ENCODE results near the gene RNF220.
A peak's percentile ranks its signal among the peaks of the same experiment; 100 is the strongest.

Gene RNF220

DNA sequence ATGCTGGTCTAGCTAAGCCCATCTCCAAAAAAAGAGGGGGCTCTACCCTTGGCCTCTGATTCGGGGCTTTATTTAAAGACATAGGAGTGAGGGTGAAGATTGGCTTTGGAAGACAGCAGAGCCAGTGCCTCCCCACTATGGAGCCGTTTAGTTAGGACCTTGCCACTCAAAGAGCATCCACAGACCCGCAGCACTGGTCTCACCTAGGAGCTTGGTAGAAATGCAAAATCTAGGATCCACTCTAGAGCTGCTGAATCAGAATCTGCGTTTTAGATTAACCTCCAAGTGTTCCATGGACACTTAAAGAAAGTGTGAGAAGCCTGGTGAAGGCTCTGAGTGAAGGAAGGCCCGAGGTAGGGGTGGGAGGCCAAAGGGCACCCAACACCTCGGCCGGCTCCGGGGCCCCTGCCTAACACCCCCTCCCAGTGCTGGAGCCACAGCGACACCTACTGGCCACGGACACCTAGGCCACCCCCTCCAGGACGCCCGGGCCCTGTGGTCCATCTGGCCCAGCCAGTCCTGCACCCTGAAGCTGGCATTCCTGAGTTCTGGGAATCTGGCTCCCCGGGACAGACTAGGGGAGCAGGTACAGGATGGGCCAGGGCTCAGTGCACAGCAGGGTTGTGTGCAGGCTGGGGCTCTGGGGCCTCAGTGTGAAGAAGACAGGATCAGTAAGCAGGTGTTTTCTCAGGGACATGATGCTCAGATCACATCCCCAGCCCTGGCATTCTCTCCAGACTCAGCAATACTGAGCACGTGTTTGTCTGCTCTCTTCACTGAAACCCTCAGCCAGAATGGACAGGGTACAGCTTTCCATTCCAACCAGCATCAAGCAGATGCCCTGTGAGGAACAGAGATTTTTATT, 190.0 kb downstream of the RNF220 start:
- DNase-seq (ENCODE audit: low read depth) = no peak

DNA sequence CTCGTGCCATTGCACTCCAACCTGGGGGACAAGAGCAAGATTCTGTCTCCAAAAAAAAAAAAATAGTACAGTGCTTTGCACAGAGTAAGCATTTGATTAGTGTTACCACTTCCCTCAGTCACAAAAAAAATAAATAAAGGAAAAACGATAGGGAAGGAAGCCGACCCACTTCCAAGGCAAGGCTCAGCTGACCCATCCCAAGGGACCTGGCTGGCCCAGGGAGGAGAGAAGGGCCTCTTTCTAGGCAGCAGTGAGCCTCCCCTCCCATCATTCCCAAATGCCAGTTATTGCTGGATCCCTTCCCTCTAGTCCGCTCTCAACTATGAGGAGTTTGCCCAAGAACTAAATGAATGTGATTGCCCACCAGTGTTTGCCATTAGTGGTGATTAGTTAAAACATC, 191.5 kb downstream of the RNF220 start:
- DNase-seq (ENCODE audit: low read depth) = no peak

More for the DNA sequence above, 190.0 kb downstream of the RNF220 start:
- H3K4me3 ChIP-seq (ENCODE audit: low read depth, low read length) = no peak overlapping the region

DNA sequence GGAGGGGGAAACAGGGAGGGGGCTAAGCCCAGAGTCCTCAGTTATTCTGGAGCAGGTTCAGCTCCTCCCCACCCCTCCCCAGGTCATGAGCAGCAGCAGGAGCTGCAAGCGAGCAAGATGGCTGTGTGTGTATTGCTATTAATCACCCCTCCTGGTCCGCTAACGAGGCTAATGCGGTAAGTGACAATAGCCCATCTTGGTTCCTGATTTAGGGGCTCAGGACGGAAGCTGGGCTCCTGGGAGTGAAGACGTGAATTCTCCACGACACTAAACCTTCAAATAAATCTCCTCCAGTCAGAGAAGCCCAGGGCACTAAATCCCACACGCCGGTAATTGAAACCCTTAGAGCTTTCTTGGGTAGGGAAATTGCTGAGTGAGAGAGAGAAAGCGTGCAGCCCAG, 193.1 kb downstream of the RNF220 start:
- no peak for DNase-seq (ENCODE audit: low read depth)
- no peak overlapping the region for H3K4me3 ChIP-seq (ENCODE audit: low read depth, low read length)

More for the DNA sequence above, 191.5 kb downstream of the RNF220 start:
- no peak overlapping the region for H3K4me3 ChIP-seq (ENCODE audit: low read depth, low read length)

DNA sequence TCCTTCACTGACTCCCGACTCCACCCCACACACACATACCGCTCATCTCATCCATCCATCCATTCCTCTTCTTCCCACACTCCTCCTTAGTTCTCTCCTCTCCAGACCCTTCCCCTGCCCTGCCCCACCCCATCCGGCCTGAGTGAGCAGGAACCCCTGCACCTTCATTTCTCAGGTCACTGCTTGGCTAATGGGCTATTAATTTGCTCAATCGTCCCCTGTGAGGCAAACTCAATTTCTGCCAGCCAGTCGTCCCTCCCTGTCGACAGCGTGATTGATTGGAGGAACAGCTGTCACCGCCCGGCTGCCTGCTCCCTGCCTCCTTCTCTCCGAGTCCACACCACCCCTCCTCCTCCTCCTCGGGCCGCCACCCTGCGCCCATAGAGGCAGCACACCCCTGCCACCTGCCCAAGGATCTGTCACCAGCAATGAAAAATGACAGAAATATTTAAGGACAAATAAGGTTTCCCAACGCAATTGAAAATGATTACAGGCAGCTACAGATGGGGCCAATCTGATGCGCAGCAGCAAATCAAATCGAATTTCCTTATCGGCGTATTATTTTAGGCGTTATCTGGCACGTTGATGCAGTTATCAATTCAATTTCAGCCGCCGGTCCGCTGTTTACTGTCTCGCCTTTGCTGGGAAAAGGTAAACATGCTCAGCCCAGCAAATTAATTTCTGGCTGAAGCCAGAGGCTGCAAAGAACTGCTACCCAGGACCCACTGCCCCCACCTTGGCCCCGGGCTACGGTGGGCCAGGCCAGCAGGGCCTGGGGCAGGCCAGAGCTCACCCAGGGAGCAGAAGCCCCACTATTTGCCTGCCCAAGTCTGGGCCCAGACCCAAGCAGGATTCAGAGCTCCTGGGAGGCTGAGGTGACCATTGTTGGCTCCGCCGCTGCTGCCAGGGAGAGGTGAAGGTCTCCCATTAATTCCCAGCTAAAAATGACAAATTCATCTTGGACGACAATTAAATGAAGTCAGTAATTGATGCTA, 197.9 kb downstream of the RNF220 start:
- no peak for DNase-seq (ENCODE audit: low read depth)
- H3K4me3 ChIP-seq (ENCODE audit: low read depth, low read length) = no peak overlapping the region

DNA sequence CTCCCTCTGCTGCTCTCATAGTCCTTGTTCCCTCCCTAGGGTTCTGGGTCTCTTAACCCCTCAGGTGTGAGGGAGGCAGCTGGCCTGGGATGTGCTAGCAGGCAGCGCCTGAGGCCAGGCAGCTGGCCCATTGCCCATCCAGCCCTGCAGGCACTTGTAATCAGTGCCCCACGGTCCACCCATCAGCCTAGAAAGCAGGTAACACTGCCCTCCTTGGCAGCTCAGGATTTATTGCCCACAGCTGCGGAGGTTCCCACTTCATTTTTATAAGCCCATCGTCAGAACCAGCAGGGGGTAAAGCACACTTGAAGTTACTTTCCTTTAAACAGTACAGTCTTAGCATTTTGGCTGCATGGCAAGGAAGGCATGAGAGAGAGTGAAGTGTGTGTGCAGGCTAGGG, 198.7 kb downstream of the RNF220 start:
- no peak for DNase-seq (ENCODE audit: low read depth)

DNA sequence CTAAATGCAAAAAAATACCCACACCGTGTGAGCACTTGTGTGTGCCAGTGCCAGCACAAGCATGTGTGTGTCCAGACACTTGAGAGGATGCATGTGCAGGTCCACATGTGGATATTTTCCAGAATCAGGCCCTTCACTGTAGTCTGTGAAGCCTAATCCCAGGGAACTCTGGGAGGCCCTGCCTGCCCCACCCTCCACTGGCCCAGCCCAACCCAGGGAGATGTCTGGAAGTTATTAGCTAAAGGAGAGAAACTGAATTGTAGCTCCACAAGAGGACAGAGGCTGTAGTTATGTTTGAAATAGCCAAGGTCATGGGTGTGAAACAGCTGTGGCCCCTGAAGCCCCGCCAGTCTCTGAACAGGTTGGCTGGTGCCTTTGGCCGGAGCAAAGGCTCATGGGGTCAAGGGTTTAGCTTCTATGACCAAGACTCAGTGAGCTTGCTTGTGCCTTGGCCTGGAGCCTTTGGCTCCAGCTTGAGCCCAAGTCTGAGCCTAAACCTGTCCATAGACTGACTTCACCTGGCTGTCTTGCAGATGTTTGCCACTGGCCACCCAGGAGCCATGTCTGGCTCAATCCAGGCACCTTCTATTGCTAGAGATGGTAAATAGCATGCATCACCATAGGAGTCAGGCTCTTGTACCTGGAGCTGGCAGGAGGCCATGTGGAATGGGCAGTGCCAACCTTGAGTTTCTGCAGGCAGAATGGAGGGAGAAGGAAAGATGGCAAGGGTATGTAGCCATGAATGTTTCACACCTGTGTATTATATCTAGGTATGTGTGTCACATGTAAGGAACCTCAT, 199.3 kb downstream of the RNF220 start:
- DNase-seq (ENCODE audit: low read depth) = no peak
- H3K4me3 ChIP-seq (ENCODE audit: low read depth, low read length) = no peak overlapping the region

More for the DNA sequence above, 198.7 kb downstream of the RNF220 start:
- no peak overlapping the region for H3K4me3 ChIP-seq (ENCODE audit: low read depth, low read length)

DNA sequence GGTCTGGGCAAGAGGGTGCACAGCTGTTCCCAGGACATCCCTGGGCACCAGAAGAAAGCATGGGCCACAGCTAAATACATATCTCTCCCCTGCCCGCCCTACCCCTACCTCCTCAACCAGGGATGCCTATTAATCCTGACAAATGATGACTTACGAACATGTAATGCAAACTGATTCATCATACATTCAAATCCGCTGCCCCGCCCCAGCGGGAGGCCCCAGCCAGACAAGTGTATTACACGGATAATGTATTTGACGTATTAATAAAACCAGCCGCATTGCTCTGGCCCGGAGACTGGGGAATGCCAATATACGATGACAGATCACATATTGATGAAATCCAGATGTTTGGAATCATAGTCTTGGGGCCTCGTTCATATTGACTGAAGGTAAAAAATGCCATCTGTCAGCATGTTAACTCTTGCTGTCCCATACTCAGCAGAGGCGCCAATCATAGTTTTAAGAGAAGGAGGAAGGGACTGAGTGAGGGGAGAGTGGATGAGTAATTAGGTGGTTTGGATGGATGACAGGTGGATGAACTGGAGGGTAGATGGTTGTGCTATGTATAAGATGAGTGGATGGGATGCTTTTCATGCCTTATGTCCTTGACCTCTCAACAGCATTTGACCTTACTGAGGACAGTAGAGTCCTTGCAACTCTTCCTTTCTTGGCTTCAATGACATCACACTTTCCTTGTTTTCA, 201.0 kb downstream of the RNF220 start:
- no peak overlapping the region for H3K4me3 ChIP-seq (ENCODE audit: low read depth, low read length)
- DNase-seq (ENCODE audit: low read depth) = no peak

DNA sequence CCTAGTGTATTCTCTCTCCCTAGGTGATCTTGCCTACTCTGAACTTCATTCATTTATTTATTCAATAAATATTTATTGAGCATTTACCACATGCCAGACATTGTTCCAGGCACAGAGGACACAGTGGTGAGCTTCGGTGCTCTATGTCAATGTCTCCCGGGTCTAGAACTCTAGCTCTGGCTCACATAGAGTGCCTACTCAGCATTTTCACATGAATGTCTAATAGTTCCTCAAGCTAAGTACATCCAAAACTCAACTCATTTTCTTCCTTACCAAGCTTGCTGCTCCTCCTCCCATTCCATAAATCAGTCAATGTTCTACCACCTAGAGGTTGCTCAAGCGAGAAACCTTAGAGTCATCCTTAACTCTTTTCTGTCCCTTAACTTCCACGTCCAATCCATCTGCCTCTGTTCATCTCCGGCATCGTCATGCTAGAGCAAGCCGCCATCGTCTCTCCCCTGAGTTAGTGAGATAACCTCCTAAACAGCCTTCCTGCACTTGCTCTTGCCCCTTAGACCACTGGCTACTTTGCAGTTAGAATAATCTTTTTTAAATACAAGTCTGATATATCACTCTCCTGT, 201.7 kb downstream of the RNF220 start:
- DNase-seq (ENCODE audit: low read depth) = no peak
- no peak overlapping the region for H3K4me3 ChIP-seq (ENCODE audit: low read depth, low read length)

DNA sequence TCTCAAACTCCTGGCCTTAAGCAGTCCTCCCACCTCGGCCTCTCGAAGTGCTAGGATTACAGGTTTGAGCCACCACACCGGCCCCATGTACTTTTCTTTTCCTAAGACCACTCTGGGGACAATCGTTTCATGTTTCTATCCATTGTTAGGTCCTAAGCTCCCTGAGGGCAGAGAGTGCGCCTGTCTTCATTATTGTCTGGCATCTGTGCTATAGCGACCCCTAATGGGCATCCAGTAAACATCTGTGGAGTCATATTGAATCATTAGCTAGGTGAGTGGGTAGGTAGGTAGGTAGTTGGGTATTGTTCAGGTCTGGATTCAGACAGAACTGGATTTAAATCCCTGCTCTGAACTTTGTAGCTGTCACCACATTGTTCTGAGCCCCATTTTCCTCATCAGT, 203.1 kb downstream of the RNF220 start:
- no peak for DNase-seq (ENCODE audit: low read depth)
- no peak overlapping the region for H3K4me3 ChIP-seq (ENCODE audit: low read depth, low read length)

DNA sequence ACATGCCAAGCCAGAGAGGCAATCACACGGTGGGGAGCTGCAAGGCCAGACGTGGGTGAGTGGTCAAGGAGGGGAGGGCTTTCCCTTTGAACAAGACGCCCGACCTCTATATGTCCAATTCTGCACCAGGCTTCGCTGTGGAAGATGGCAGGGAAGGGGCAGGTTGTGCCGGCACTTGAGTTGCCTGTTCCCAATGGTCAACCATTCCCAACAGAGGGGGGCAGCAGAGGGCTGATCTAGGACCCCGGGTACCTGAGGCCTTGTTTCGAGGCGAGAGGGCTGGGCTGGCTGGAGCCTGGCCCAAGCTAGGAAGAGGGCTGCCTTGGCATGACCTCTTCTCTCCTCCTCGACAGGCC, 204.3 kb downstream of the RNF220 start:
- H3K4me3 ChIP-seq (ENCODE audit: low read depth, low read length) = no peak overlapping the region
- DNase-seq (ENCODE audit: low read depth) = no peak

DNA sequence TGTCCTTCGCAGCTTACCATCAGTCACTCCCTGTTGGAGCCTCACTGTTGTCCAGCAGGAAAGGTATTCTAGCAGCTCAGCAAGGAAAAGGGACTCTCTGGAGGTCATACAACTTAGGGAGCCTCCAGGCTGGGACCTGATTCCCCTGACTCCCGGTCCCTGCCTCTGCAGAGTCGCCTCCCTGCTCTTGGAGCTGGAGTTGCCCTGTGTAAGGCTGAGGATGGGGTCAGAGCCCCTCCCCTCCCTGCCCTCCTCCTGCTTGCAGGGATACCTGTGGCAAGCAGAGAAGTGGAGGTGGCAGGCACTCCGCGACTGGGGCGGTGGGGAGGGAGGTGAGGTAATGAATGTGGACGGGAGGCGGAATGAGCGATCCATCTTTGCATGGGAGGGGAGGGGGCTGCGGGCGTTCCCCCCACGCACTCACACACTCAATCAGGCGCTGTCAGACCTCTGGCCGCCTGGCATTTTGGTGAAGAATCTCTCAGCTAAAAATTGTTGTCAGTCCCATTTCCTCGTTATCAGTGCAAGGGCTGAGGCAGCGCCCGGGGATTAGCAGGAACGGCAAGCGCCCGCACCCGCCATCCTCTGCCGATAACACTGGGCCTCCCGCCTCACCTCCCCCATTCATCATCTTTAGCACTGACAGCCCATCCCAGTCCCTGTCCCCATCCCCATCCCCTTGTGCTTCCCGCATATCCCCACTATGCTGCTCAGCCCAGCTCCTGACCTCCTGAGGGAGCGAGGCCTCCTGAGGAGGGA, 204.9 kb downstream of the RNF220 start:
- H3K4me3 ChIP-seq (ENCODE audit: low read depth, low read length) = no peak overlapping the region
- no peak for DNase-seq (ENCODE audit: low read depth)

DNA sequence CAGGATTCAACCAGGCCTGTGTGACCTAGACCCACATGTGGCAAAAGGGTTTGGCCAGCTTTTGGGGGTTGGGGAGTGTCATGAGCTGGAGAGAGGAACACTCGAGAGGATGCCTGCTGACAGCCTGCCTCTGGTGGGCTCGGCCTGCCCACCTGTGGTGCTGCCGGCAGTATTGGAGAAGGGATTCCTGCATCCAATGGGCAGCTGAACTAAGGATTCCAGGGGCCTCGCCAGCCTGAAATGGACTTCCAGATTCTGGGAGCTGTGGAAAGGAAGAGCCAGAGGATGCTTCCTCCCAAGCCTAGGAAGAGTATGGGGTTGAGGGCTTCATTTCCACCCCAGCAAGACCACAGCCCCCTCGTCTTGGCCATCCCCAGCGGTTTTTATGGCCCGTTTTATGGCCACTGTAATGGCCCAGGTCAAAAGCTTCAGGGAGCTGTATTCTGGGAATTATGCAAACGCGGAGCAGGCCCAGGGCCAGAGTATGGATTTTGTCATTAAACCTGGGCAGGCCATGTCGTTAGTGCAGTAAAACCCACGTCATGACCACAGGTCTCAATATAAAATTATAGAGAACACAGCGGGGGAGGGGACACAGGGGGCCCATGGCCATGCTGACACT, 205.6 kb downstream of the RNF220 start:
- DNase-seq (ENCODE audit: low read depth) = no peak
- H3K4me3 ChIP-seq (ENCODE audit: low read depth, low read length) = no peak overlapping the region

DNA sequence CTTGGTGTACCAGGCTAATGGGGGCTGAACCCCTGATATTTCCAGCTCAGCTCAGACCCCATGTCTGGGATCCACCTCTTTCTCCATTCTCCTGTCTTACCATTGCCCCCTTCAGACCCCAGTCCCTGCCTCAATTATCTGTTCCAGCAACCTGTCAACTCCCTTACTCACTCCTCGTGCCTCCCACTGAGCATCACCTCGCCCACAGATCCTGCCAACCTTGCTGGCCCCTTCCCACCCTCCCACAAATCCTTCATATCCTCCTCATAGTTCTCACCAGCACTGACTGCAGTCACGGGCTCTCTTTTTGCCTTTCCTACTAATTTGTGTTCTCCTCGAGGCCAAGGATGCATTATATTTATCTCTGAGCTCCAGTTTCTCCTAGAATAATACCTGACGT, 206.4 kb downstream of the RNF220 start:
- H3K4me3 ChIP-seq (ENCODE audit: low read depth, low read length) = no peak overlapping the region
- DNase-seq (ENCODE audit: low read depth) = no peak

DNA sequence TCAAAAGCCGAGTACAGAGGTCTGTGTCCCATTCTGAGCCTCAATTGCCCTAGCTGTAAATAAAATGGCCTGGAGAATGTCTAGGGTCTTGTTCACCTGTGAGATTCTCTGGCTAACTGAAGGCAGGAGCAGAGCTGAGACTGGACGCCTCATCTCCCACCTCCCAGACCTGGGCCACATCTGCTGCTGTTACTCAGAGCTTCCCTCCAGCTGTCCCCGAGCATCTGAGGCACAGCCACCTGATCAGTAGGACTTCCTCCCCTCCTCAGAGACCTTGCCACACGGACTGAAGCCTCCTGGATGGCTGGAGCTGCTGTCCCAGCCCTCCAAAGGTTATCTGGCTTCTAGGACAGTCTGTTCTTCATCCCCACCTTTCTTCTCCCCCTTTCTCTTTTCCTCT, 206.8 kb downstream of the RNF220 start:
- H3K4me3 ChIP-seq (ENCODE audit: low read depth, low read length) = no peak overlapping the region

DNA sequence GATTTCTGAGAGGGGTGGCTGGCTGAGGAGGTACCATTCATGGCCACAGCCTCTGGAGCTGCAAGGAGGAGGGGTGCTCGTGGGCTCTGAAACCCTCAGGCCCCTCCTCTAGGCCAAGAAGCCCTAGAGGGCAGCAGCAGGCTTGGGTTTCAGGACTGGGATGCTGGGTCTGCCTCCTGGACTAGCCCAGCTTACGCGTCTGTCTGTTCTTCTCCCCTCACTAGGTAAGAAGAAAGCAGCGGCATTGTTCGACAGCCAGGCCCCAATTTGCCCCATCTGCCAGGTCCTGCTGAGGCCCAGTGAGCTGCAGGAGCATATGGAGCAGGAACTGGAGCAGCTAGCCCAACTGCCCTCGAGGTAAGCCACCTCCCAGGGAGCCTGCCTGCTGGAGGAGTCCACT, 208.9 kb downstream of the RNF220 start:
- no peak for DNase-seq (ENCODE audit: low read depth)
- H3K4me3 ChIP-seq (ENCODE audit: low read depth, low read length) = no peak overlapping the region

More for the DNA sequence above, 206.8 kb downstream of the RNF220 start:
- DNase-seq (ENCODE audit: low read depth) = no peak

DNA sequence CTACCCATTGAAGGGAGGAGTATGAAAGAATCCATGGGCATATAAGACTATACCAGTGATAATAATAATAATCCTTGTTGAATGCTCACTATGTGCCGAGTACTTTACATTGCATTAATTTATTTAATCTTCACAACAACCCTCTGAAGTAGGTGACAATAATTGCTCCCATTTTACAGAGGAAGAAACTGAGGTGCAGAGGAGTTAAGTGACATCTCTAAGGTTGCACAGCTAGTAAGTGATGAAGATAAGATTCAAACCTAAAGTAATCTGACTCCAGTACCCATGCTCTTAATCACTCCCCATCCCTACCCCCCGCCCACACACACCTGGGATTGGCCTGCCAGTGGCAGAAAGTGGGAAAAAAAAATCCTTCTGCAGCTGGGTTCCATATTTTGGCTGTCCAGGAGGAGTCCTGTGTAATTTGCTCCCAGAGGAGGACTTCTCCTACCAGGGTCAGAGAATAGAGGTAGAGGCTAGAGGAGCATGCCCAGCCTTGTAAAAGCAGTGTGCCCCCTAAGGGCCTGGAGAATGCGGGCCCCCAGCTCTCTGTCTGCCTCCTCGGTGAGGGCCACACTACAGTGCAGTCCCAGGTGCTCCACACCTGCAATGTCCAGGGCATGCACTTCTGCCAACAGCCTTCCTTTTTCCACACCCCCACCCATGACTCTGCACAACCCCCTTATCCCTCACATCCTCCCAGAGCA, 211.4 kb downstream of the RNF220 start:
- peak overlapping the region; percentile 47 for H3K4me3 ChIP-seq (ENCODE audit: low read depth, low read length)
- DNase-seq (ENCODE audit: low read depth) = no peak

Data from skeletal muscle cell (primary cell).